Fibroblast of skin of back (primary cell): ENCODE measurements around the gene TMEM39A.

ENCODE experiments used
- DNase-seq: peaks from one replicate; pipeline ENCODE4 v3.0.0-alpha.2; 2013

Gene TMEM39A

GRCh38 chr3:119396870-119397269 is 66.5 kb downstream of the TMEM39A start:
- no peak for DNase-seq

- no peak for DNase-seq
Observed at GRCh38 chr3:119395923-119396358, 67.5 kb downstream of the TMEM39A start.

DNA sequence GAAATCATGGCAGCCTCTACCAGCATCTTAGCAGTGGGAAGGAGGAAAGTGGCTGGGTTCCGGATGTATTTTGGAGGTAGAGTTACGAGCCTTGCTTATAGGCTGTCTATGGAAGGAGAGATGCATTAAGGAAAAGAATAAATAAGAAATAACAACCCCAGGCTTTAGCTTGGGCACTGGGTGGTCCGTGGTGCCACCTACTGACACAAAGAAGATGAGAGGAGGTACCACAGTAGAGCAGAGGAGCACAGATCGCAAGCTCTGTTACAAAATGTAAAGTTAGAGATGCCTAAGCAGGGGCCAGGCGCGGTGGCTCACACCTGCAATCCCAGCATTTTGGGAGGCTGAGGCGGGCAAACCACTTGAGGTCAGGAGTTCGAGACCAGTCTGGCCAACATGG is 74.8 kb downstream of the TMEM39A start:
- DNase-seq = no peak

- no peak for DNase-seq
Observed at GRCh38 chr3:119382134-119382533, 81.3 kb downstream of the TMEM39A start.

- DNase-seq = no peak
Observed at GRCh38 chr3:119380697-119381096, 82.7 kb downstream of the TMEM39A start.
